SKM-1 treated with dmso at 0.1 percent for 144 hours (cell line): ENCODE measurements around the gene C2CD4D.

Source experiments
- DNase-seq: peaks from one replicate; lab custom pipeline; 2025; ENCODE audit not compliant: unreplicated experiment; lab: John Stamatoyannopoulos, UW

Gene C2CD4D

DNA sequence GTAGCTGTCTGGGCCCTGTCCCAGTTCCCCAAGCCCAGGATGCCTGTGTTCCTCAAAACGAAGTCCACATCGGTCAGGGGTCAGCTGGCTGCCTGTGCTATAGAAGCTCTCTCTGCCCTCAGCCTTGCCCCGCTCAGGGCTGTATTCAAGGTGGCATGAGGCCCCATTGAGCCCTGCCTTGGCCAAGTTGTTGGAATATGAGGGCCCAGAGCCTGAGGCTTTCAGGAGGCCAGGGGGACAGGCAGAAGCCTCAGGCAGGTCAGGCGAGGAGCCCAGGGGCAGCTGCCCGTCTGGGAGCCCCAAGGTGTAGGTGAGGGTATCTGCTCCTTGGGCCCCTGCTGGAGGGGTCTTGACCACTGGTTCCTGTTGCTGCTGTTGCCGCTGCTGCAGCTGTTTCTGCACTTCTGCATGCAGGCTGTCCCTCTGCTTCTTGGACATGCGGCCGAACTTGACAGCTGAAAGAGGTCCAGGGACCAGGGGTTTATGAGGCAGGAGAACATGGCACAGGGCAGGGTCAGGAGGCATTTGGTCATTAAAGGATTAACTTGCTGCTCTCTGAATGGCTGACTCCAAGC lies 24.6 kb downstream of the C2CD4D start:
- DNase-seq: no peak

GRCh38 chr1:151814426-151814825 lies 25.2 kb downstream of the C2CD4D start:
- DNase-seq: no peak

DNA sequence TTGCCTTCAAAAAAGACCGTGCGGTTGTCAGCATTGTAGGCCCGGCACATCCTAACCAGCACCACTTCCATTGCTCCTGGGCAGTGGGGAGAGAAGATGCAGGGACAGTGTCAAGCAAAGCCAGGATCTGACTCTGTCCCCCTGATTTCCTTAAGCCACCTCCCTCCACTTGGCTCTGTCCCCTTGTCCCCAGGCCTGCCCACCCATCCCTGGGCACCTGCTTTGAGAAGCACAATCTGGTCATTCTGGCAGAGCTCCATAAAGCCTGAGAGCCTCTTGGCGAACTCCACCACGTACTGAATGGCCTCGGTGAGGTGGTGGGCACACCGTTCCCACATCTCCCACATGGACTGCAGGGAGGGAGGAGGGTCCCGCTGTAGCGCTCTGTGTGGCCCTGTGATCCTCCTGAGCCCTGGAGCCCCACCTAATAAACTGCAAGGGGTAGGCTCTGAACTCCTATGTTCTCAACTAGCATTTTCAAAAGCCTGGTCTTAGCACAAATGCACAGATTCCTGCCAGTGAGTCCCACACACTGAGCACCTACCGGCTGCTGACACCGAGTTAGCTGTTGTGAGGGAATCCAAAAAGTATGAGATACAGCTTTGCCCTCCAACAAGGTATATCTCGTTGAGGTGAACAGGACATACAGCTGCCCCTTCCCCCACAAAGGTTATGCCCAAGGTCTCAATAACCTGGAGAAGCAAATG lies 26.2 kb downstream of the C2CD4D start:
- DNase-seq: no peak

DNA sequence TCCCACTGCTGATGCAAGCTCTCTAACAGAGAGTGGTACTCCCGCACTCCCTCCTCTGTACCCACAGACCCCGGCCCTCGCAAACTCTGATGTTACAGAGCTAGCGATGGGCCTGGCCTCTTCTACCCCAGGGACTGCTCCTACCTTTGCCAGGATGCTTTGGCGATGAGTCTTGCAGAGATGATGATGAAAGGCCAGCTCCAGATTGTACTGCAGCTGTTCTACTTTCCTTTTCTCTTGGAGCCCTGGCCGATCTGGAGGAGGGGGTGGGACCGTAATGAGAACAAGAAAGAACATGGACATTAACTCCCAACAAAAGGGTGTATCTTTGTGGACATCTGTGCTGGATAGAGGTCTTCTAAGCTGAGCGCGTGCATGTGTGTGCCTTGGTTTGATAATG lies 28.4 kb downstream of the C2CD4D start:
- DNase-seq: no peak

DNA sequence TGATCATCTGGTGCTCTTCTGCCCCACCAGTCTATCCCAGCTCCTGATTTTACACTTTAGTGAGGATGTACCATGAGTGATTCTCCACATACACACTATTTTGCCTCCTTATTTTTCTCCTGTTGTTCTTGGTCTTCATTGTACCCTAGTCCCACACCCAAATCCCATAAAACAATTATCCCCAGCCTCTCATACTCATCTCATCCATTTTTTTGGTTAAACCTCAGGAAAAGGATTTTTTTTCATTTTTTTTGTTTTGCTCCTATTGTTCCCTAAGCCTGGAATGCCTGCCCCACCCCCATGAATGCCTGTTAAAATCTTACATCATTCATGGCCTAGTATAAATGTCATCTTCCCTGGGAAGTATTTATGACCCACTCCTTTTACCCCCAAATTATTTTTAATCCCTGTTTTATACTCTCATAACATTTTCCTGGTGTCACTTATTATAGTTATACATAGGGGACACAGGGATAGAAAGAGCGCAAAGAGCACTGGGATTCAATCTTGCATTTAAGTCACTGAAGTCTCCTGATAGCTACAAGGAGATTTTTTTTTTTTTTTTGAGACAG lies 29.5 kb downstream of the C2CD4D start:
- DNase-seq: no peak

GRCh38 chr1:151809290-151809984 lies 30.2 kb downstream of the C2CD4D start:
- no peak for DNase-seq

GRCh38 chr1:151807766-151808165 lies 31.9 kb downstream of the C2CD4D start:
- no peak for DNase-seq

DNA sequence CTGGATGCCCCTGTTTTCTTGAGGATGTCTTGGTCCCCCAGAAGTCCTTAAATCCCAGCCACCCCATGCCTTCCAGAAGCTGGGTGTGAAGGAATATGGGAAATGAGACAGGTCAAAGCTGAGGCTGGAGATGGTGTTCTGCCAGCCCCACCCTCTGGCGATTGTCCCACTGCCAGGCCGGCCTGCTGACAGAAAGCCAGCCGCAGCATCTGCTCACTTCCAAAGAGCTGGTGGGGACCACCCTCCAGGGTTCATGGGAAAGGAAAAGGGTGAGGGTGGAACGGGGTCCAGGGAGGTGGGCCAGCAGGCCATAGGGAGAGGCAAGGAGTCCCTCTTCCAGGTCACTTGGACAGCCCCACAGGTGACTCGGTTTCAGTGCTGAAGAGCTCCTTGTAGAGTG lies 32.5 kb downstream of the C2CD4D start:
- no peak for DNase-seq

DNA sequence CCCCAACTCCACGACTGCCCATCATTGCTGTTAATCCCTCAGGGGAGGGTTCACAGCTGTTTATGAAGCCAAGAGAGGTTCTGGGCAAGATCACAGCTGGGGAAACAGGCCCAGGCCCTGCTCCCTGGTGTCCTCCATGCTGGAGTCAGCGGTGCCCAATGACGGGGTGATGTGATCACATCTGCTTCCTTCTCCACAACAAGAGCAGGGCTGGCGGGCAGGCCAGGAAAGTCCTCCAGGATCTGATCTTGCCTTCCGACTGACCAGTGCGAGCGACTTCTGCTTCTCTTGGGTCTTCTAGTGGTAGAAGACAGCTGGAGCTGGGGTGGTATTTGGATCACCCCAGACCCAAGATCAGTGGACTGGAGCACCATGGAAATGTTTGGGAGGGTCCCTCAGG lies 33.5 kb downstream of the C2CD4D start:
- DNase-seq: no peak

DNA sequence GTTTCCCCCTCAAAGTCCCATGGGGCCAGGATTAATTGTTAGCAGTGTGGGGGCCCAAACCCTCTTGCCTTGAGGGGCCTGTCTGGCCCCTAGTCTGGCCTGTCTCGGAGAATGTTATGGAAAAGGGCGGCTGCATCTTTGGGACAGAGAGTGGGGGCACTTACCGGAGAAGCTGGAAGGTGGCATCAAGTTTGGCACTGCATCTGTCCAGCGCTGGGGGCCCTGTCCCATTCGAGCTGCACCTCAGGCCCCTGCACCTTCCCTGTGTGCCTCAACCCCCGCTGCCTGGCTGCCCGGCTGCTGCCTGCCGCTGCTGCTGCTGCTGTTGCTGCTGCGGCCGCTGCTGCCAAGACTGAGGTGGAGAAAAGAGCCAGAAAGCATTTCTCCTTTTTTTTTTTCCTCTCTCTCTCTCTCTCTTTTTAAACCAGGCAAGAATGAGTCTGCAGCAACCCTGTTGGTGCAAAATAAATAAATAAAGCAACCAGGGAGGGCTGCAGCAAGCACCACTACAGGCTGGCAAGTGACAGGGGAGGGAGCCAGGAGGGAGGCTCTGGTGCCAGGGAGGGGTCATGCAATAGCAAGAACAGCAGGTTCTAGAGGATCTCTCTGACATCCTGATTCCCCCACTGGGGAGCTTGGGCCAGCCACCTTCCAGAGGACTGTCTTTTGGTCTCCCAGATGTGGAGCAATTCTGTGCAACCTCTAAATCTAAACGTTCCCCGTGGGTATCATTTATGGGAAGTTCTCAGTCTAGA lies 34.4 kb downstream of the C2CD4D start, which contains the start of gene LINGO4:
Gene LINGO4 (minus strand): TSS at position 354 of the 755 bp plus-strand sequence. CDS start 2,715 bp downstream, outside the sequence.
- no peak for DNase-seq

DNA sequence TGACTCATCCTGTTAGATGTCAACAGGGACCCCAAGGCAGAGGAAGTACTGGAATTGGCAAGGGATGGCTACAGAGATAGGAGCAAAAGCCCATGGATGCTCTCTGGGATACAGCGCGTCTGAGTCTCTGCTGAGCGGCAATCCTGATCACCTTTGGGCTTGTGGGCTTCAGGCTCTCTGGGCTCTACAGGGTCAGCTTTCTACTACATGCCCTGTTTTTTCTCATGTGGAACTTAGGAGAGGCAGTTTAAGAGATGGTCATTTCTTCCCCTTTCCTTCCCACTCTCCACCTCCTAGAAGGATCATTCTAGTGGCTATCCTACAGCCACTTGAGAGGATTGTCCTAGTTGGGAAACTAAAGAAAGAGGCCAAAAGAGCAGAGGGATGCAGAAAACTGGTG lies 35.7 kb downstream of the C2CD4D start:
- no peak for DNase-seq

GRCh38 chr1:151803164-151803563 lies 36.5 kb downstream of the C2CD4D start:
- no peak for DNase-seq

DNA sequence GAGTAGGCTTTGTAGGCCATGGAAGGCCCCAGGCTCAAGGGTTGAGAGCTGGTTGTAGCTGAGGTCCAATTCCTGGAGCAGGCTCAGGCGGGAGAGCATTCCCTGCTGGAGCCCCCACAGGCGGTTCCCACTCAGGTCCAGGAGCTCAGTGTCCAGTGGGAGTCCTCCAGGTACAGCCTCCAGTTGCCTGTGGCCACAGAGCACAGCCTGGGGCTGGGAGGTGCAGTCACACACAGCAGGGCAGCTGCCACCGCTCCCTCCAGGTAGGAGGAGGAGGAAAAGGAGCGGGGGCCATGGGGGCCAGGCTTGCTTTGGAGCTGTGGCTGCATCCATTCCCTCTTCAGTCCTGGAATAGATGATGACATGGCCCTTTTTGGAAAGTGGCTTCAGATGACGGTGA lies 37.2 kb downstream of the C2CD4D start:
- no peak for DNase-seq

GRCh38 chr1:151801846-151802245 lies 37.8 kb downstream of the C2CD4D start:
- DNase-seq: no peak

- no peak for DNase-seq
Observed at GRCh38 chr1:151801310-151801820, 38.3 kb downstream of the C2CD4D start.

DNA sequence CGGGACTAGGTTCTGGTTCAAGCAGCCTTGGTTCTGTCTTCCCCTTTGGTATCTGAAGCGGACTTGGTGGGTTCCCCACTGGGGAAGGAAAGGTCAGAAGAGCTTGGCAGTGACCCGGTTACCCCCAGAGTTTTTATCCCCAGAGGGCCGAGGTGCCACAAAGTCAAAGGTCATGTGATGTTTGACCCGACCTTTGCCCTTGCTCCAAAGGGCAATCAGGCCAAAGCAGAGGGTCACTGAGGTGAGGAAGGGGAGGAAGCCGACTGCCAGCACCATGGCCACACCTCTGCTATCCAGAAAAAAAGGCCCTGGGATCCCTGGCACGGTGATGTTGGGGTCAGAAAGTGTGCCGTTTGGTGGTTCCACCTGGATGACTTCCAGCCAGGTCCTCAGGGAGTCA lies 38.8 kb downstream of the C2CD4D start:
- no peak for DNase-seq

GRCh38 chr1:151799179-151800022 lies 40.2 kb downstream of the C2CD4D start:
- DNase-seq: no peak

DNA sequence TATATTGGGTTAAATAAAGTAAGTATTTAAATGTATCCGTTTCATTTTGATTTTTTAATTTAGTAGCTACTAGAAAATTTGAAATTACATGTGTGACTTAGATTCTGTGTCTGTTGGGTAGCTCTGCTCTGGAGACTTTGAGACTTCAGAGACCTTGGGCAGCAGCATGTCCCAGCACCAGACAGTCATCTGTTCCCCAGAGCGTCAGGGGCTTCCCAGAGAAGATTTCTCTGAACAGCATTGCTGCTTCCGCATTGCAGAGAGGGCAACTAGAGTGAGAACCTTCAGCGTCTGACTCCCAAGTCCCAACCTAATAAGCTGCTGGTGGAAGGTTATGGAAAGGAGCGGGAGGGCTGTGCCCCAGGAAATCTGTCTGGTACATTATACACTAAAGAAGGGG lies 41.0 kb downstream of the C2CD4D start:
- DNase-seq: no peak

DNA sequence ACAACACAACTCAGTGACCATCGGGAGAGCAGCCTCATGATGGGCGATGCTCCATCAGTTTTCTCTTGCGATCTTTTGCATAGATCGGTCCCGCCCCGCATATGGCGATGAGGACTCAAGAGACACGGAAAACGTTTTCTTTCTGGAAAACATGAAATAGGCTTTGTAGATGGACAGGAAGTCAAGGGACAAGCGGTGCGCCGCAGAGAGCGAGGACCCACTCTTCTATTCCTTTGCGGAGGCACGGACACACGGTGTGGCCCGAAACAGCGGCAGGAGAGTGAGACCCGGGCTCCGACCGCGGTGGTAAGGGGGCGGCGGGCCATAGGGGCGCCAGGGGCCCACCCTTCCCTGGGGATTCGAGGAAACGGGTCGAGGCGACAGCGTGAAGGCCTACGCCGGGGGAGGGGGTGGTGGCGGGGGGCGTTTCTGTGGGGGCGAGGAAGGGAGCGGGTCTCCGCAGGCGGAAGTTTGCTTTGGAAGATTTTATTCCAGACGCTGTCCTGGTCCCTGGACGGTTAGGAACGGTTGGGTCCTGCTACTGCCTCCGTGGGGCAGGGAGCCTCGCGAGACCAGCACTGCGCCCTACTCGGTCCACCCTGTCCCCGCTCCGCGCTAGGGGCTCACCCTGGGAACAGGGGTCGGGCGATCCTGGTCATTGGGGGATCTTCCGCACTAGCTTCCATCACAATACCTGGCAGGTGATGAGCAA lies 48.5 kb downstream of the C2CD4D start:
- no peak for DNase-seq
